ENCODE measurements around the gene SSR4. TPM values are rescaled to one million over a fixed set of nuclear protein-coding genes. Genes with fewer than 3 reads are reported as not detected.

SSR4 gene
- total RNA-seq, 1 experiment from 2014 or later, result 353 TPM

- Histone ChIP-seq H3K4me1 (no peaks in the 10 kb centered on the region), H3K9me3 (no peaks in the 10 kb centered on the region), H3K27me3 (replicated peaks; ENCODE audit: control insufficient read depth, insufficient read depth, low read length) (no peaks in the 10 kb centered on the region), H3K36me3 (ENCODE audit: control insufficient read depth, insufficient read depth, low read length) (no peaks in the 10 kb centered on the region), H3K4me3 (ENCODE audit: low read depth, low read length) (no peak overlapping the region)
- DNase-seq, result no peak
- Mint-ChIP-seq H3K27me3 (ENCODE audit: insufficient read depth, unreplicated experiment) (peaks cover 3% of the 10 kb centered on the region), H3K27ac (ENCODE audit: unreplicated experiment) (no peak overlapping the region), H3K36me3 (ENCODE audit: insufficient read depth, unreplicated experiment) (no peaks in the 10 kb centered on the region), H3K4me3 (ENCODE audit: unreplicated experiment) (no peak overlapping the region), H3K9me3 (ENCODE audit: unreplicated experiment) (no peaks in the 10 kb centered on the region), H3K4me1 (ENCODE audit: low read depth, unreplicated experiment) (peaks cover 6% of the 10 kb centered on the region)
- ChIA-PET CTCF (no interaction called here), POLR2A (no interaction called here)
- BruUV-seq (replicated peaks), result no TSS peak
- intact Hi-C loops (cut with micrococcal nuclease; ENCODE audit: unreplicated experiment), result no loop called here
- no peak for TF ChIP-seq CTCF (IDR thresholded peaks at IDR 0.05; ENCODE audit: insufficient read depth in 1 of 2, low read depth in 1 of 2, low read length in 1 of 2, severe bottlenecking in 1 of 2, unreplicated experiment in 1 of 2)
These were observed 44.2 kb upstream of the SSR4 start for GRCh38 chrX:153750127-153750774.

- no peaks in the 10 kb centered on the region for H3K27me3 Mint-ChIP-seq (ENCODE audit: insufficient read depth, unreplicated experiment)
- H3K9me3 Mint-ChIP-seq (ENCODE audit: unreplicated experiment), result no peaks in the 10 kb centered on the region
- H3K36me3 Mint-ChIP-seq (ENCODE audit: insufficient read depth, unreplicated experiment), result no peaks in the 10 kb centered on the region
- no peak overlapping the region for H3K4me3 Mint-ChIP-seq (ENCODE audit: unreplicated experiment)
- ChIA-PET POLR2A (no interaction called here), CTCF (no interaction called here)
- peaks cover 6% of the 10 kb centered on the region for H3K4me1 Mint-ChIP-seq (ENCODE audit: low read depth, unreplicated experiment)
- TF ChIP-seq CTCF (IDR thresholded peaks at IDR 0.05; ENCODE audit: insufficient read depth in 1 of 2, low read depth in 1 of 2, low read length in 1 of 2, severe bottlenecking in 1 of 2, unreplicated experiment in 1 of 2), result peak in 1 of 2 experiments; percentile 7
- Histone ChIP-seq H3K27me3 (replicated peaks; ENCODE audit: control insufficient read depth, insufficient read depth, low read length) (no peaks in the 10 kb centered on the region), H3K4me3 (ENCODE audit: low read depth, low read length) (no peak overlapping the region), H3K4me1 (no peaks in the 10 kb centered on the region), H3K36me3 (ENCODE audit: control insufficient read depth, insufficient read depth, low read length) (no peaks in the 10 kb centered on the region), H3K9me3 (no peaks in the 10 kb centered on the region)
- intact Hi-C loops (cut with micrococcal nuclease; ENCODE audit: unreplicated experiment), result no loop called here
- DNase-seq, result no peak
- no peak overlapping the region for H3K27ac Mint-ChIP-seq (ENCODE audit: unreplicated experiment)
- no TSS peak for BruUV-seq (replicated peaks)
These were observed 39.3 kb upstream of the SSR4 start for GRCh38 chrX:153755136-153755535.

- intact Hi-C loops (cut with micrococcal nuclease; ENCODE audit: unreplicated experiment), result no loop called here
- Histone ChIP-seq H3K27me3 (replicated peaks; ENCODE audit: control insufficient read depth, insufficient read depth, low read length) (no peaks in the 10 kb centered on the region), H3K4me1 (no peaks in the 10 kb centered on the region), H3K36me3 (ENCODE audit: control insufficient read depth, insufficient read depth, low read length) (no peaks in the 10 kb centered on the region), H3K9me3 (no peaks in the 10 kb centered on the region), H3K4me3 (ENCODE audit: low read depth, low read length) (no peak overlapping the region)
- DNase-seq, result peak in 1 of 2 experiments; percentile 19
- peaks cover 4% of the 10 kb centered on the region for H3K36me3 Mint-ChIP-seq (ENCODE audit: insufficient read depth, unreplicated experiment)
- no peak overlapping the region for H3K4me3 Mint-ChIP-seq (ENCODE audit: unreplicated experiment)
- H3K27me3 Mint-ChIP-seq (ENCODE audit: insufficient read depth, unreplicated experiment), result no peaks in the 10 kb centered on the region
- H3K9me3 Mint-ChIP-seq (ENCODE audit: unreplicated experiment), result no peaks in the 10 kb centered on the region
- no peak overlapping the region for H3K27ac Mint-ChIP-seq (ENCODE audit: unreplicated experiment)
- no peaks in the 10 kb centered on the region for H3K4me1 Mint-ChIP-seq (ENCODE audit: low read depth, unreplicated experiment)
- no TSS peak for BruUV-seq (replicated peaks)
- ChIA-PET POLR2A (no interaction called here), CTCF (interaction anchor here (0.6 kb wide), 2 partner anchors 38 to 75 kb away, joined by 3 read pairs; partner anchors contain the start of gene BCAP31)
- no peak for TF ChIP-seq CTCF (IDR thresholded peaks at IDR 0.05; ENCODE audit: insufficient read depth in 1 of 2, low read depth in 1 of 2, low read length in 1 of 2, severe bottlenecking in 1 of 2, unreplicated experiment in 1 of 2)
These were observed 32.6 kb upstream of the SSR4 start for GRCh38 chrX:153761863-153762262.
